HUES48 (cell line): ENCODE measurements around the gene TBCE.

Source experiments
- H3K27ac ChIP-seq: one replicate; pipeline ENCODE4 v1.7.0; 2013; ENCODE audit warnings: low read depth, low read length, inconsistent platforms
- H3K27me3 ChIP-seq: 2 replicates; pipeline ENCODE4 v1.6.1; 2013; ENCODE audit warnings: mild to moderate bottlenecking, low read length; ENCODE audit not compliant: control insufficient read depth, insufficient read depth
- H3K36me3 ChIP-seq: 2 replicates; pipeline ENCODE4 v1.6.1; 2013; ENCODE audit warnings: low read length; ENCODE audit not compliant: control insufficient read depth, insufficient read depth
- H3K4me1 ChIP-seq: 2 replicates; pipeline ENCODE4 v1.6.1; 2013; ENCODE audit warnings: mild to moderate bottlenecking, low read length; ENCODE audit not compliant: control insufficient read depth, insufficient read depth
- H3K4me3 ChIP-seq: 2 replicates; pipeline ENCODE4 v1.5.1; 2013; ENCODE audit warnings: mild to moderate bottlenecking, low read depth, low read length
- H3K9ac ChIP-seq: 2 replicates; pipeline ENCODE4 v1.6.1; 2013; ENCODE audit warnings: mild to moderate bottlenecking, low read depth, low read length, moderate library complexity
- H3K9me3 ChIP-seq: 2 replicates; pipeline ENCODE4 v1.6.1; 2013; ENCODE audit warnings: low read length; ENCODE audit not compliant: control insufficient read depth, insufficient read depth

The TBCE gene

DNA sequence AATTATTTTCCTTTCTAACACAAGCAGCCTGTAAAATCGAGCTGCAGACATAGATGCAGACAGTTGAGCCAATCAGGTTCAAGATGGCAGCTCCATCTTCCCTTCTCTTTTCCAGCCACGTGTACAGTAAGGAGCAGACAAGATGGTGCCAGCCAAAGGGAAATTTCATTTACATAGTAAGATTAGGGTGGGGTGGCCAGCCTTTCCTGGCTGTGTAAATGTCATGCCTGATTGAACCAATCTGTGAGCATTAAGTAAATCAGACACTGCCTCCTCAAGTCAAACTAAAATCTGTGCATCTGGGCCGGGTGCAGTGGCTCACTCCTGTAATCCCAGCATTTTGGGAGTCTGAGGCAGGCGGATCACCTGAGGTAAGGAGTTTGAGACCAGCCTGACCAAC is 60.2 kb downstream of the TBCE start:
- Histone ChIP-seq H3K27ac (no peak overlapping the region), H3K27me3 (no peaks in the 10 kb centered on the region), H3K9me3 (no peaks in the 10 kb centered on the region), H3K4me3 (no peak overlapping the region), H3K36me3 (no peaks in the 10 kb centered on the region), H3K9ac (no peak overlapping the region), H3K4me1 (no peaks in the 10 kb centered on the region)

GRCh38 chr1:235429143-235429542 is 61.9 kb downstream of the TBCE start:
- H3K27ac ChIP-seq, result no peak overlapping the region
- no peaks in the 10 kb centered on the region for H3K27me3 ChIP-seq
- no peaks in the 10 kb centered on the region for H3K4me1 ChIP-seq
- peaks cover 9% of the 10 kb centered on the region for H3K36me3 ChIP-seq
- no peak overlapping the region for H3K4me3 ChIP-seq
- no peak overlapping the region for H3K9ac ChIP-seq
- H3K9me3 ChIP-seq, result no peaks in the 10 kb centered on the region

- Histone ChIP-seq H3K4me1 (no peaks in the 10 kb centered on the region), H3K4me3 (no peak overlapping the region), H3K9ac (no peak overlapping the region), H3K9me3 (no peaks in the 10 kb centered on the region), H3K27ac (no peak overlapping the region), H3K27me3 (no peaks in the 10 kb centered on the region), H3K36me3 (peaks cover 20% of the 10 kb centered on the region)
Measured at GRCh38 chr1:235430991-235431390, 63.8 kb downstream of the TBCE start.

GRCh38 chr1:235434001-235434400 is 66.8 kb downstream of the TBCE start:
- H3K27me3 ChIP-seq, result no peaks in the 10 kb centered on the region
- peaks cover 47% of the 10 kb centered on the region for H3K36me3 ChIP-seq
- no peak overlapping the region for H3K27ac ChIP-seq
- no peak overlapping the region for H3K9ac ChIP-seq
- H3K9me3 ChIP-seq, result no peaks in the 10 kb centered on the region
- H3K4me1 ChIP-seq, result no peaks in the 10 kb centered on the region
- no peak overlapping the region for H3K4me3 ChIP-seq

- Histone ChIP-seq H3K9ac (no peak overlapping the region), H3K27me3 (no peaks in the 10 kb centered on the region), H3K36me3 (peaks cover 77% of the 10 kb centered on the region), H3K4me3 (no peak overlapping the region), H3K9me3 (no peaks in the 10 kb centered on the region), H3K4me1 (no peaks in the 10 kb centered on the region), H3K27ac (peak overlapping the region; percentile 4)
Measured at GRCh38 chr1:235441159-235441685, 74.0 kb downstream of the TBCE start.

GRCh38 chr1:235442788-235443429 is 75.7 kb downstream of the TBCE start:
- Histone ChIP-seq H3K36me3 (peaks cover 76% of the 10 kb centered on the region), H3K27ac (no peak overlapping the region), H3K4me3 (no peak overlapping the region), H3K9ac (no peak overlapping the region), H3K27me3 (no peaks in the 10 kb centered on the region), H3K4me1 (no peaks in the 10 kb centered on the region), H3K9me3 (no peaks in the 10 kb centered on the region)

DNA sequence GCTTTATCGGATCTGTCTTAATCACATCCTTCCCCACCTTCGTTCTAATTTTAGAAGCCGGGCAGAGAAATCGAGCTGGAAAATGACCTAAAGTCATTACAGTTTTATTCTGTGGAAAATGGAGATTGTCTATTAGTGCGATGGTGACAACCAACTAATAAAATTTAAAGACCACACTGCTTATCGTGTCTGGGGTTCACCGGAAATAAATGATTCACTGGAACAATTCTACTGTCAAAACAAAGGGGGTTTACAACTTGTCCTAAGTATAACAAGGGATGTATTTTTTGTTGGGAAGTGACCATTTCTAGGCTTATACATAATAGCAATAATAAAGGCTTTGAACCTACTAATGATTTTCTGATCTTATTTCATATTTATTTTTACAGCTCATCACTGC is 81.4 kb downstream of the TBCE start:
- Histone ChIP-seq H3K4me1 (no peaks in the 10 kb centered on the region), H3K9me3 (no peaks in the 10 kb centered on the region), H3K27ac (no peak overlapping the region), H3K4me3 (no peak overlapping the region), H3K36me3 (peaks cover 93% of the 10 kb centered on the region), H3K9ac (no peak overlapping the region), H3K27me3 (no peaks in the 10 kb centered on the region)

- H3K27ac ChIP-seq, result no peak overlapping the region
- no peaks in the 10 kb centered on the region for H3K9me3 ChIP-seq
- H3K27me3 ChIP-seq, result no peaks in the 10 kb centered on the region
- no peak overlapping the region for H3K9ac ChIP-seq
- H3K4me3 ChIP-seq, result no peak overlapping the region
- H3K36me3 ChIP-seq, result peaks cover 92% of the 10 kb centered on the region
- H3K4me1 ChIP-seq, result no peaks in the 10 kb centered on the region
Measured at GRCh38 chr1:235450433-235450832, 83.2 kb downstream of the TBCE start.

- peaks cover 90% of the 10 kb centered on the region for H3K36me3 ChIP-seq
- H3K4me1 ChIP-seq, result no peaks in the 10 kb centered on the region
- H3K4me3 ChIP-seq, result no peak overlapping the region
- no peaks in the 10 kb centered on the region for H3K9me3 ChIP-seq
- no peaks in the 10 kb centered on the region for H3K27me3 ChIP-seq
- H3K9ac ChIP-seq, result no peak overlapping the region
- no peak overlapping the region for H3K27ac ChIP-seq
Measured at GRCh38 chr1:235450886-235451483, 83.8 kb downstream of the TBCE start.

GRCh38 chr1:235454021-235454420 is 86.8 kb downstream of the TBCE start:
- Histone ChIP-seq H3K27ac (no peak overlapping the region), H3K36me3 (peaks cover 66% of the 10 kb centered on the region), H3K4me3 (no peak overlapping the region), H3K9ac (no peak overlapping the region), H3K27me3 (no peaks in the 10 kb centered on the region), H3K9me3 (no peaks in the 10 kb centered on the region), H3K4me1 (no peaks in the 10 kb centered on the region)

- Histone ChIP-seq H3K27ac (no peak overlapping the region), H3K27me3 (no peaks in the 10 kb centered on the region), H3K4me3 (no peak overlapping the region), H3K9me3 (no peaks in the 10 kb centered on the region), H3K36me3 (peaks cover 55% of the 10 kb centered on the region), H3K4me1 (no peaks in the 10 kb centered on the region), H3K9ac (no peak overlapping the region)
Measured at GRCh38 chr1:235455097-235455496, 87.9 kb downstream of the TBCE start.
